AML-193 (cell line): Measurements from ENCODE around the gene SSC4D.
A peak's percentile ranks its signal among the peaks of the same experiment; 100 is the strongest.
"Not testable (repeated sequence)": the region's sequence is repeated elsewhere in the genome, so short reads cannot be mapped to it uniquely, and the experiment has no call there.

Experiments
- DNase-seq, 2 experiments: peaks; one replicate each; lab custom pipeline; 2025; lab: John Stamatoyannopoulos, UW

SSC4D gene

GRCh38 chr7:76409537-76409936 is at the start of gene SSC4D:
Gene SSC4D (minus strand): TSS chr7:76409697. CDS start chr7:76404439, 5,258 bp downstream.
- DNase-seq = no peak

- not testable (repeated sequence) for DNase-seq
Observed at GRCh38 chr7:76458504-76458903, 49.0 kb upstream of the SSC4D start.

GRCh38 chr7:76457017-76457416 is 47.5 kb upstream of the SSC4D start:
- not testable (repeated sequence) for DNase-seq

DNA sequence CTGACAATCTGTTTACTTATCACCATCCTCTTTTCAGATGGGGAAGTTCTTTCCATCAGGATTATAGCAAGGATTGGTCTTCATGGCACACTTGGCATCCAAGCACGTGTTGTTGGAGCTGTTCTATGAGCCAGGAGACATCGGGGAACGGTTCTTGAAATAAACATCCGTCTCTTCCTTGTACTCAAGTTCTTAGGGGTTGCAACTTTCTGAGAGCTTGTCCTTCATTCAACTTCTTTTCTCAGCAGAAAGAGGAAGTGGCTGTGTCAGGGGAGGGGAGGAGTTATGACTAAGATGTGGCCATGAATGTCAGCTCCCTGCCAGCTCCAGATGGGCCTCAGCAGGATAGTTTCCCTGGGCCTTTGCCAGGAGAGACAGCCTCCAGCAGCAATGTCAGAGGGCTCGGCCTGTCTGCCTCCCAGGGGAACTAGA is 36.1 kb upstream of the SSC4D start:
- peak; percentile 15 to 32 for DNase-seq

GRCh38 chr7:76443846-76444245 is 34.3 kb upstream of the SSC4D start:
- not testable (repeated sequence) for DNase-seq

DNA sequence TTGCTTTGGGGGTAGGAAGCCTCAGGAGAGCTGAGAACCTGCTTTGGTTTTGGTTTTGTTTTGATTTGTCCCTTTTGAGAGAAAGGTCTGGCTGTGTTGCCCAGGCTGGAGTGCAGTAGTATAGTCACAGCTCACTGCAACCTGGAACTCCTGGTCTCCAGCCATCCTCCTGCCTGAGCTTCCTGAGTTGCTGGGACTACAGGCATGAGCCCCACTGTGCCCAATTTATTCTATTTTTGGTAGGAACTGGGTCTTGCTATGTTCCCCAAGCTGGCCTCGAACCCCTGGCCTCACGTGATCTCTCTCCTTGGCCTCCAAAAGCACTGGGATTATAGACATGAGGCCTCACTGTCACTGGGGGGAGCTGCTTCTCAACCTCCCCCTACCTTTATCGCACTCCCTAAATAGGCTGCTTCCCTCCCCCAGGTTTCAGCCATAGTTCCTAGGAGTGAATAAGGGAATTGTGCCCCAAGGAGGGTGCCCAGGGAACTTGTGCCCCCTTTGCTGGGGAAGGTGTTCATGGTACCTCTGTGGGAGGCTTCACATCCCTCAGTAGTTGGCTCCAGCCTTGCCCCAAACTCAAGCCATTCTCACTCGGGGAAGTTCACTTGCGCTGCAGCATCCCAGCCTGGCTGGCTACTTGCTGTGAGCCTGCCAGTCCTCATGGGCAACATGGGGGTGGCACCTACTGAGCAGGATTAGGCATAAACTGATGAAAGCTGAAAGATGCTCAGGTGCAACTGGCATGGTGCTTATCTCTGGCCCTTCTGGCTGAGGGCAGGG is 33.4 kb upstream of the SSC4D start:
- not testable (repeated sequence) for DNase-seq

DNA sequence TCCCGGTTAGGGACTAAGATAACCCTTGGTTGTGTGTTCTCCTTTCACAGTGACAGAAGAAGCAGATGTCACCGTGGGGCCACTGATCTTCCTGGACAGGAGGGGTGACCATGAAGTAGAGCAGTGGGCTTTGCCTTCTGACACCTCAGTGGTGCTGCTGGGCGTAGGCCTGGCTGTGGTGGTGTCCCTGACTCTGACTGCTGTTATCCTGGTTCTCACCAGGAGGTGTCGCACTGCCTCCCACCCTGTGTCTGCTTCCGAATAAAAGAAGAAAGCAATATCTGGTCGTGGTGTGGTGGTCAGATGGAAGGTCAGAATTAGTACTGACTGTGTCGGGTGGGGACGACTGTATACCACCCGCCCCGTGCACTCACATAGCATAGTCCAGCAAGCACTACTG is 32.3 kb upstream of the SSC4D start:
- not testable (repeated sequence) for DNase-seq

GRCh38 chr7:76440404-76440803 is 30.9 kb upstream of the SSC4D start:
- not testable (repeated sequence) for DNase-seq

- DNase-seq = not testable (repeated sequence)
Observed at GRCh38 chr7:76439120-76439888, 29.8 kb upstream of the SSC4D start.

GRCh38 chr7:76437873-76438272 is 28.4 kb upstream of the SSC4D start:
- peak; percentile 61 to 79 for DNase-seq

DNA sequence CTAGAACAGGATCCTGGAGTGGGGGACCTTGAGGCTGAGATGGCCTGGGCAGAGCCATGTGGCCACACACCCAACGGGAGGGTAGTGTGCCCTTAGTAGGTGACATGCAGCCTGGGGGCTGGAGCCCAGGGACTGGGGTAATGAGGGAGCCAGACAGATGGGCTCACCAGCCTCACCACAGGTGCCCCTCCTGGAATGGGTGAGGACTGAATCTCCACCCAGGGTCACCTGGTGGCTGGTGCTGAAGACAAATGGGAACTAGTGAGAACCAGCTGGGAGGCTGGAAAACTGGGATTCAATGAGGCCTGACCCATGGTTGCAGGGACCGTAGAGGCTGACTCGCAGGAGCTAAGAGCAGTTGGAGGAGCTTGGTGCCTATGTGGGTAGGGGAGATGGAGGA is 21.3 kb upstream of the SSC4D start:
- DNase-seq = no peak

DNA sequence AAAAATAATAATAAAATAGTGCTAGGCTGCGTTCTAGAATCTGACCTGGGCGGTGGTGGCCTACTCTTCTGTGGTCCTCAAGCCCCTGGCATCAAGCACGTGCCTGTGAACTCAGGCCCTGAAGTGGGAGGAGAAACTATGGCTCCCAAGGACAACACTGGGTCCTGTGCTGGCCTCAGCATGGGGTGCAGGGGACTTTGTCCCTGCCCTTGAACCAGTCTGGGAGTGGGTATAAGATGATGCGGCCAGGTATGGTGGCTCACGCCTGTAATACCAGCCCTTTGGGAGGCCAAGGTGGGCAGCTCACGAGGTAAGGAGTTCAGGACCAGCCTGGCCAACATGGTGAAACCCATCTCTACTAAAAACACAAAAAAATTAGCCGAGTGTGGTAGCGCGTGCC is 20.7 kb upstream of the SSC4D start:
- no peak for DNase-seq

DNA sequence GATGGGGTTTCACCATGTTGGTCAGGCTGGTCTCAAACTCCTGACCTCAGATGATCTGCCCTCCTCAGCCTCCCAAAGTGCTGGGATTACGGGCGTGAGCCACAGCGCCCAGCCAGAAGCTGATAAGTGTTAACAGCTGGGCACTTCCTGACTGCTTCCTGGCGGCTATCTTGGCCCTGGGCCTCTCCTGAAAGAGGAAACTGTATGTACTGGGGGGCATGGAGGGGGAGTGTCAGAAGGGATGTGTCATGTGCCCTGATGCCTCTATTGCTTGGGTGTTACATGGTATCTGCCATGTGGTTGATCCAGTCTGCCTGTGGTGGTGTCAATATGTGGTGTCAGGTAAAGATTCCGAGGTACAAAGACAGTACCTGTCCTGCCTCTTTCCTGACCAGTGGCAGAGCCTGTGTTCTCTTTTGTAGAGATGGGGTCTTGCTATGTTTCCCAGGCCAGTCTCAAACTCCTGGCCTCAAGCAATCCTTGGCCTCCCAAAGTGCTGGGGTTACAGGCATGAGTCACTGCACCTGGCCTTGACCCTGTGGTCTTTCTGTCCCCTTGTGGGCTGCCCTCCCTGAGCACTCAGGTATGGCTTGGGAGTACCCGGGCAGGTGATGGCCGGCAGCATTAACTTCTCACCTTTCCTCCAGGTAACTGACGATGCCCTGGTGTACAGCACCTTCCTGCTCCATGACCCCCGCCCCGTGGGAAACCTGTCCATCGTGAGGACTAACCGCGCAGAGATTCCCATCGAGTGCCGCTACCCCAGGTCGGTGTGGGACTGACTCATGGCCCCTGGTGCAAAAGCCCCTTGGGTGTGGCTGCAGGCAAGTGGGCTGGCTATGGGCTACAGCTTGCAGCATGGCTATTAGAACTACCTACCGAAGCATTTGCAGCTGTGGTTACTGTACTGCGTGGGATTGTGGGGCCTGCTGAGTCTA is 19.6 kb upstream of the SSC4D start:
- no peak for DNase-seq

GRCh38 chr7:76428149-76428823 is 18.8 kb upstream of the SSC4D start:
- no peak for DNase-seq

- no peak for DNase-seq
Observed at GRCh38 chr7:76427635-76428034, 18.1 kb upstream of the SSC4D start.

GRCh38 chr7:76426246-76426645 is 16.7 kb upstream of the SSC4D start:
- no peak for DNase-seq

GRCh38 chr7:76425558-76425957 is 16.1 kb upstream of the SSC4D start:
- DNase-seq = not testable (repeated sequence)

- no peak for DNase-seq
Observed at GRCh38 chr7:76425156-76425555, 15.7 kb upstream of the SSC4D start.

DNA sequence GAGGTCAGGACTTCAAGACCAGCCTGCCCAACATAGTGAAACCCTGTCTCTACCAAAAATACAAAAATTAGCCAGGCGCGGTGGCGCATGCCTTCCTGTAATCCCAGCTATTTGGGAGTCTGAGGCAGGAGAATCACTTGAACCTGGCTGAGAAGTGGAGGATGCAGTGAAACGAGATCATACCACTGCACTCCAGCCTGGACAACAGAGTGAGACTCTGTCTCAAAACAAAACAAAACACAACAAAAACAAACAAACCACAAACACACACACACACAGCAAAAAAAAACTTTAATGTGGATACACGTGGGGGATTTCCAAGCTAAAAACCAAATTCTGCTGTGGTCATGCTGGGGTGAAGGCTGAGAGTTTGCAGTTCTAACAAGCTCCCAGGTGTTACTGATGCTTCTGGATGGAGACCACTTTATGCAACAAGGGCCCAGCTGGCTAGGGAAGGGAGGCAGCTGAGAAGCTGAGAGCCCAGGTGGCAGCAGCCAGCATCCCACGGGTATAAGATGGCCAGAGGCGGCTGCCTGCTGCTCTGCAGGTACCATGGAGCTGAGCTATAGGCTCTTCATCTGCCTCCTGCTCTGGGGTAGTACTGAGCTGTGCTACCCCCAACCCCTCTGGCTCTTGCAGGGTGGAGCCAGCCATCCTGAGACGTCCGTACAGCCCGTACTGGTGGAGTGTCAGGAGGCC is 15.1 kb upstream of the SSC4D start, which contains the start of gene ZP3:
TSS of gene ZP3 (plus strand) at position 538 of the 699 bp plus-strand sequence. CDS start at position 553, 15 bp downstream.
- DNase-seq = no peak

DNA sequence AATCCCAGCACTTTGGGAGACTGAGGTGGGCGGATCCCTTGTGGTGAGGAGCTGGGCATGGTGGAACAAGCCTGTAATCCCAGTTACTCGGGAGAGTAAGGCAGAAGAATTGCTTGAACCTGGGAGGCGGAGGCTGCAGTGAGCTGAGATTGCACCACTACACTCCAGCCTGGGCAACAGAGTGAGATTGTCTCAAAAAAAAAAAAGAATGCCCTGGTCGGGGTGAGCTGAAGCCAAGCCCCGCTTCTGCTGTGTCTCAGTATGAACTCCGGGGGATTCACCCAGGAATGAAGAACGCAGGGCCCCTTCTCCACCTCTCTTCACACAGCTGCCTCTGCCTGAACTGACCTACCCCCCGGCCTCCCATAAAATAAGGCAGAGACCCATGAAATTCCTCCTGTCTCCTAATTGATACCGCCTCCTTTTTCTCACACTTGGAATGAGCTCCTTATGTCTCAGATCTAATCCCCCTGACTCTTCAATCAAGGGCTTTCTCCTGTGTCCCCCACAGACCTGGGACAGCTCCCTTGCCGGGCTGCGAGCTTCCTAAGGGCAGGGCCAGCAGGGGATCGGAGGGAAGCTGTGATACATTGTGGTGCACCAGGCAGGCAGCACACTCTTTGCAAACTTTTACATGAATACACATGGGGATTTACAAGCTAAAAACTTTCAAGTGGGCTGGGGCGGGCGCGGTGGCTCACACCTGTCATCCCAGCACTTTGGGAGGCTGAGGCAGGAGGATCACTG is 14.3 kb upstream of the SSC4D start:
- DNase-seq = no peak
